AG09319 (cell line): Measurements from ENCODE around the gene TMEM248.
"Not testable (repeated sequence)": the region's sequence is repeated elsewhere in the genome, so short reads cannot be mapped to it uniquely, and the experiment has no call there.

Source experiments
- DNase-seq: peaks from one replicate; pipeline ENCODE4 v3.0.0-alpha.2; 2010; ENCODE audit warnings: low read depth; ENCODE audit errors: extremely low read depth
- TF ChIP-seq, protein P1 (sequence below): IDR thresholded peaks from 2 replicates; pipeline ENCODE4 v1.5.1; 2011; ENCODE audit warnings: low read depth, mild to moderate bottlenecking, inconsistent platforms, low read length, moderate library complexity

The TMEM248 gene

DNA sequence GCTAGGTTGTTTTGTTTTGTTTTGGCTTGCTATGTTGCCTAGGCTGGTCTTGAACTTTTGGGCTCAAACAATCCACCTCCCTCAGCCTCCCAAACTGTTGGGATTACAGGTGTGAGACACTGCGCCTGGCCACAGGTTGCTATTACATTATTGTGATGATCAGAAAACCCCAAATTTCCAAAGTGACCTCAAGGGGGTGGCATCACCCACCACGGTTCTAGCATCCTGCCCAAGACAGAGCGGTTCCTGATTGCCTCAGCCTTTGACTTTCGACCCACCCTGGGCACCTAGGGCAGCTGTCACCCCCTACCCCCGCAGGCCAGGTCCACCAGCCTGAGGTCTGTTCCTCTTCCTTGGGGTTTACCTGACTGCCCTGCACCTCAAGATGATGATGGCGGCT is 46.0 kb downstream of the TMEM248 start:
- TF ChIP-seq, protein P1, sequence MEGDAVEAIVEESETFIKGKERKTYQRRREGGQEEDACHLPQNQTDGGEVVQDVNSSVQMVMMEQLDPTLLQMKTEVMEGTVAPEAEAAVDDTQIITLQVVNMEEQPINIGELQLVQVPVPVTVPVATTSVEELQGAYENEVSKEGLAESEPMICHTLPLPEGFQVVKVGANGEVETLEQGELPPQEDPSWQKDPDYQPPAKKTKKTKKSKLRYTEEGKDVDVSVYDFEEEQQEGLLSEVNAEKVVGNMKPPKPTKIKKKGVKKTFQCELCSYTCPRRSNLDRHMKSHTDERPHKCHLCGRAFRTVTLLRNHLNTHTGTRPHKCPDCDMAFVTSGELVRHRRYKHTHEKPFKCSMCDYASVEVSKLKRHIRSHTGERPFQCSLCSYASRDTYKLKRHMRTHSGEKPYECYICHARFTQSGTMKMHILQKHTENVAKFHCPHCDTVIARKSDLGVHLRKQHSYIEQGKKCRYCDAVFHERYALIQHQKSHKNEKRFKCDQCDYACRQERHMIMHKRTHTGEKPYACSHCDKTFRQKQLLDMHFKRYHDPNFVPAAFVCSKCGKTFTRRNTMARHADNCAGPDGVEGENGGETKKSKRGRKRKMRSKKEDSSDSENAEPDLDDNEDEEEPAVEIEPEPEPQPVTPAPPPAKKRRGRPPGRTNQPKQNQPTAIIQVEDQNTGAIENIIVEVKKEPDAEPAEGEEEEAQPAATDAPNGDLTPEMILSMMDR = no peak
- DNase-seq = no peak

DNA sequence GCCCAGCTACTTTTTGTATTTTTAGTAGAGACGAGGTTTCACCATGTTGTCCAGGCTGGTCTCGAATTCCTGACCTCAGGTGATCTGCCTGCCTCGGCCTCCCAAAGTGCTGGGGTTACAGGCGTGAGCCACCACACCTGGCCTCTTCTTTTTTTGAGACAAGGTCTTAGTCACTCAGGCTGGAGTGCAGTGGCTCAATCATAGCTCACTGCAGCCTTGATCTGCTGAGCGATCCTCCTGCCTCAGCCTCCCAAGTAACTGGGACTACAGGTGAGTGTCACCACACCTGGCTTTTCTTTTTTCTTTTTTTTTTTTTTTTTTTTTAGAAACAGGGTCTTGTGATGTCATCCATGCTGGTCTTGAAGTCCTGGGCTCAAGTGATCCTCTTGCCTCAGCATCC is 48.0 kb downstream of the TMEM248 start:
- DNase-seq = not testable (repeated sequence)

DNA sequence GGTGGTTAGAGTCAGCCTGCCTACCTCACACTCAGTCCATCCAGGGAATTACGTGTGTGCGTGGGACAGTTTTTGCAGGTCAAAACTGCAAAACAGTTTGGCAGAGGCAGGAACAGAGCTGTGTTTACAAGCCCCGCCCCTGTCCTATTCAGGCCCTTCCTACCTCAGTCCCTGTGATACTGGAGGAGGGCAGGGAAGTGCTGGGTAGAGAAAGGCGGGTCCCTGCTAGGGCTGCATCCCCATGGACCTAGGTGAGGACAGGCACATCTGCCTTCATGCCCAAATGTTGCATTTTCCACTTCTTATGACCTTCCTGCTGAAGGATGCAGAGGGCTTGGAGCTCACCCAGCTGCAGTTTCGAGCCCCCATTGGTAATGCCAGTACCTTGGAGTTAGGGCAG is 49.3 kb downstream of the TMEM248 start:
- no peak for DNase-seq
- TF ChIP-seq, protein P1 = no peak

DNA sequence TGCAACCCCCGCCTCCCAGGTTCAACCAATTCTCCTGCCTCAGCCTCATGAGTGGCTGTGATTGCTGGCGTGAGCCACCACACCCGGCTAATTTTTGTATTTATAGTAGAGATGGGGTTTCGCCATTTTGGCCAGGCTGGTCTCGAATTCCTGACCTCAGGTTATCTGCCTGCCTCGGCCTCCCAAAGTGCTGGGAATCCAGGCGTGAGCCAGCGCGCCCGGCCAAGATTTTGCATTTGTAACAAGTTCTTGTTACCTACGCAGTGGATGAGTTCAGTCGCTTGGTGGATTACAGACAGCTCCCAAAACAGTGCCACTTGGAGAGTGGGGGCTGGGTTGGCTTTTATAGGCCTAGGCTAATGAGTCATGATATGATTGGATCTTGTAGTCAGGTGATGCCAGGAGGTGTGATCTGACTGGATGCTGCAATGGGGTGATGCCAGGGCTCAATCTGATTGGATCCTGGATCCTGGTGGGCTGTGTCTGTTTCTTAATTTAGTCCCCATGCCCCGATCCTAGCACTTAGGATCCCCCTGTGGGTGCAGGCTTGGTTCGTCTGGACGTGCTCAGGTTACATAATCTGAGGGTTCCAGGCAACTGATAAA is 54.1 kb downstream of the TMEM248 start:
- TF ChIP-seq, protein P1 = no peak
- DNase-seq = no peak

DNA sequence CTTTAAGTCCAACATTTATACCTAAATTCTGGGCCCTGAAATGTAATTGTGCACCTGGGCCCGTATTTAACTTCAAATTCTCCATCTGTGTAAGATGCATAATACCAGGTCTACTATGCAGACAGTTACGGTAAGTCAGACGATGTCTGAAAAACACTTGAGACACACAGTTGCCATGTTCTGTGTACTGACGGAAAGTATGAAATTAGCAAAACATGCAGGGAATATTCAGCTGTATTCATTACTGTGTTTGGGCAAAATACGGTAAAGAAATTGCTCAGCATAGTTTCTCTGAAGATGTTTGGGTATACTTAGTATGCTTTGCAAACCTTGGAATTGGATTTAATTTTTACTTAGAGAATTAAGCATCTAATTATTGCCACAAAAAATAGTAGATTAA is 57.3 kb downstream of the TMEM248 start:
- not testable (repeated sequence) for DNase-seq

DNA sequence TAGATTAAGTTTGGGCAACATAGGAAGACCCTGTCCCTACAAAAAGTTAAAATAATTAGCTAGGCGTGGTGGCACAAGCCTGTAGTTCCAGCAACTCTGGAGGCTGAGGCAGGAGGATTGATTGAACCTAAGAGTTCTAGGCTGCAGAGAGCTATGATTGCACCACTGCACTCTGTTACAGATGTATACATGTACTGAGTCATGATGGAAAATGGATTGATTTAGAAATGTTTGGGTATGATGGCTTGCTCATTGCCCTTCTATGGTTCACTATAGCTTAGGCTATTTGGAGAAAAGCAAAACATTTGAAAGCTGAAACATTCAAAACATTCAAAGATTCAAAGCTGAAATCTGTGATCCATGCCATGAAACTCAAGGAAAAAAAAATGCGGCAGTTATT is 58.0 kb downstream of the TMEM248 start:
- not testable (repeated sequence) for DNase-seq

DNA sequence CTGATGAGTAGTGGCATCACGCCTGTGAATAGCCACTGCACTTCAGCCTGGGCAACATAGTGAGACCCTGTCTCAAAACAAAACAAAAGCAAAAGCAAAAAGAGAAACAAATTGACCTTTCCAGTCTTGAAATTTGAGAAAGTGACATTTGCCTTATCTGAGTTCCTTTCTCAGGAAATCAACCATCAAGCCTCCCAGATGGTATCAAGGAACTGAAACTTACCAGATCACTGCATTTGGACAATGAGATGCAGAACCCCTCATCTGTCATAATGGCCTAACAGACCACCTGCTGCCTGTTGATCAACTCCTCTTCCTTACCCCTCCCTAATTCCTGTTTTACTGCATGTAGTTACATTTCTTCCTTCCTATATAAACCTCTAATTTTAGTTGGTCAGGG is 59.3 kb downstream of the TMEM248 start:
- DNase-seq = not testable (repeated sequence)

DNA sequence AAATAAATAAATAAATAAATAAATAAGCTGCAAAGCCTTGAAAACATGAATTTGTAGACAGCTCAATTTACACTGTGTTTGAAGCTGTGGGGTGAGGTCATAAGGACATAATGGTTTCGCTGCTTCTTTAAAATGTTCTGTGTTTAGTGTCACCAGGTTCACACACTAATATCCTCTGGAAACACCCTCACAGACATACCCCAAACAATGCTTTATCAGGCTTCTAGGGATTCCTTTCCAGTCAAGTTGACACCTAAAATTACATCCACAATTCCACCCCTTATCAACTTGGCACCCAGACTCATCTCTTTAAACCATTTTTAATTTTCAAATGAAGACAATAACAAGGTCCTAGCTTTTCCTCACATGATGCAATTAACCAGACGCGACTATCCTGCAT is 68.5 kb downstream of the TMEM248 start:
- not testable (repeated sequence) for DNase-seq

DNA sequence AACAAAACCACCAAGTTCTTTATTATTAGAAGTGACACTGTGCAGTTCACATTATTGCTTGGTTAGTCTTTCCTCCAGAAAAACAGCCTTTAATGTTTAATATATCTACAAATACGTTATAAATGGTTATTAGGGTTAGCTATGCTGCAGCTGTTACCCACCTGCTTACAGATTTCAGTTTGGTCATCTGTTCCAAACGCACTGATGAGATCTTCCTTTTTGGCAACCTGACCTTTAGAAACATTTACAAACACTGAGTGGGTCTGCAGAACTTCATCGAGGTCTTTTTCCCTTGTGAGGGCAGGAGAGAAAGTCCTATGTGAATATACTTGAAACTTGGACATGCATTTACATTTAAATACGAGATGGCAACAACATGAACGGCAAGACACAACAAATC is 73.0 kb downstream of the TMEM248 start:
- not testable (repeated sequence) for DNase-seq

DNA sequence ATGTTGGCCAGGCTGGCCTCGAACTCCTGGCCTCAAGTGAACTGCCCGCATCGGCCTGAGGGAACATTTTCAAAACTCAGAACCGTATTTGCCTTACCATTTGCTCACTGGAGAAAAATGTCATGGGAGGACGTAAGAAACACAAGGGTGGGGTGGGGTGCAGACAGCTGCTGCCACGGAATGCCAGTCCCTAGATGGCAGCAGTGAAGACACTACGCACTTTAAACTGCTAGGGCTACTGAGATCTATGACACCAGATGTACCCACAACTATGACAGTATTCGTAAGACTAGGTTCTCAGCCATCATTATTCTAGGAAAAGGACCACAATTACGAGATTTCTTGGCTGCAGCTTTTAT is 73.6 kb downstream of the TMEM248 start:
- DNase-seq = peak; percentile 71

DNA sequence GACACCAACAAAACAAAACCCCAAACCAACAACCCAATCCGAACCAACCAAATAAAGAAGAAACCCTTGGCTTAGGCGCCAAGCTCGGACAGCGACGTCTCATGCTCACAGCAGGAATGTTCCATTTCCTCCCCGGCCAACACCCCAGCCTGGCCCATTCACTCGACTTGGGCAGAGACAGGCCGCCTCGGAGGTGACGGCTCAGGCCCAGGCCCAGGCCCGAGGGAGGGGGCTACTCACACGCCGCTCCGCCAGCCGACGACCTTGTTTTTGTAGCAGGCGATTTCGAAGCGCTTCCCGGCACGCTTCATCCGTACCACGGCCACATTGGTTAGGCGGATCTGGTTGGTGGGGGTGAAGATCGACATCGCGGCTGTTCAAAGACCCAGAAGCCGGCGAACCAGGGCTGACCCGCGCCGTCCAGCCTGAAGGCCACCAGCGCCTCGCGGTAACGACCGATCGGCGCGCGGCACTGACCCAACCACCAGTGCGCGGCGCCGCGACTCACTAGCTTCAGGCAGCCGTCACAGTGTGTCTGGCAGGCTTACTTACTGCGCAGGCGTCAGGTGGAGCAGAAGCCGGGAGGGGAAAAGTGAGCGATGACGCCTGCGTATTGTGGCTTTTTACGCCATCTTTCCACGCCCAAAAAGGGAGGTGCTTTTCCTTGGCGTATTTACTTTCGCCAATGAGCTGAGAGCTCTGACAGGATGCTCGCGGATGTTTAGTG is 74.2 kb downstream of the TMEM248 start, which contains the start of gene SBDS:
TSS of gene SBDS (minus strand) at position 537 of the 727 bp plus-strand sequence. CDS start at position 368, 169 bp downstream.
- DNase-seq = peak; percentile 96

More for the DNA sequence above, 73.6 kb downstream of the TMEM248 start:
- TF ChIP-seq, protein P1 = peak; percentile 40

DNA sequence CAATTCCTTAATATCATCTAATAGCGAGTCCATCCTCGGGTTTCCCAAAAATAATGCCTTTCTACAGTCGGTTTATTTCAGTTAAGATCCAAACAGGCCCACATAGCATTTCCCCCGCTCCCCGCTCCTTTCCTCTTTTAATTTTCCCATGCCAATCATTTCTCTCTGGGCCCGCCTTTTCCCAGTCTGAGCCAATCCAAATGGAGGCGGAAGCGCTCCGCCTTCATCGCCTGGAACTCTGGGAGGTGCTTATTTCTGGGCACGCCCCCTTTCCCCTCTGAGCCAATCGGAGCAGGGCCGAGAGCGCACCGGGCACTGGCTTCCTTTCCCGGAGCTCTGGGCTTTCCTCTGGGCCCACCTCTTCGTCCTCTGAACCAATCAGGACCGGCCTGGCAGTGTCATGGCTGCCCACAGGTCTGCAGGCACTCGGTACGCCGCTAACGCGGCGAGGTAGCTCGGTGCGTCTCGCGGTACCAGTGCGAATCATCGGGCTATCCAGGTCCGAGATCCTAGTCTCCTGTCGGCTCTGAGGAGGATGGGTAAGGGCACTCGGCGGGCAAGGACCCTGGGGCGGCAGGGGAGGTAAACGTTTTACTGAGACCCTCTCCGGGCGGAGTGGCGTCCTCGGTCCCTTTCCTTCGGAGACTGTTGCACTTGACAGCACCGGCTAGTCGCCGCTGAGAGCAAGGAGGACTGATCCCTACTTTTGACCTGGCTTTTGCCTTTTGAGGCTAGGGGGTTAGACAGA is 75.6 kb downstream of the TMEM248 start, which contains the start of gene TYW1:
TSS of gene TYW1 (plus strand) at position 390 of the 748 bp plus-strand sequence. CDS start at position 536, 146 bp downstream.
- DNase-seq = peak; percentile 91

DNA sequence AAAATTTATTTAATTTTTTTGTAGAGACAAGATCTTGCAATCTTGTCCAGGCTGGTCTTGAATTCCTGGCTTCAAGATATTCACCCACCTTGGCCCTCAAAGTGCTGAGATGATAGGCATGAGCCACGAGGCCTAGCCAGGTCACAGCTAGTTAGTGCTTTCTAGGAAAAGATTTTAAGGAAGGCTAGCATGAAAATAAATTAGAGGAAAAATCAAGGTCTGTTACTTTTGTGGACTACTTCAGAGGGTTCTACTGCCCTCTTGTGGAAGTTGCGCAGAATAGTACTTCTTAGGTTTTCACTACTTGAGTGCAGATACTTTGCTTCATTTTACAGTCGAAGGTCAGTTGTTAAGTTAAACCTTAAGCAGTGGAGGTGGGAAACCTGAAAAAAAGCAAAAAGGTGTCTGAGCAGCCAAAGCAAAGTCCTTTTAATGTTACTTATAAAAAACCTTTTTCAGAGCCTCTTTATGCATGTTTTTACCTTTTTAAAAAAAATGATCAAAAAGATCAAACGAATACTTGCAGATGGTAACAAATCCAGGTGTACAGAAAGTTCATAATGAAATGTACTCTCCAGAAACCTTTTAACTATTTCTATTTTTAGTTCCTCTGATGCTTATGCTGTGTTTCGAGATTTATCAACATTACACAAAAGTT is 79.7 kb downstream of the TMEM248 start:
- DNase-seq = not testable (repeated sequence)

DNA sequence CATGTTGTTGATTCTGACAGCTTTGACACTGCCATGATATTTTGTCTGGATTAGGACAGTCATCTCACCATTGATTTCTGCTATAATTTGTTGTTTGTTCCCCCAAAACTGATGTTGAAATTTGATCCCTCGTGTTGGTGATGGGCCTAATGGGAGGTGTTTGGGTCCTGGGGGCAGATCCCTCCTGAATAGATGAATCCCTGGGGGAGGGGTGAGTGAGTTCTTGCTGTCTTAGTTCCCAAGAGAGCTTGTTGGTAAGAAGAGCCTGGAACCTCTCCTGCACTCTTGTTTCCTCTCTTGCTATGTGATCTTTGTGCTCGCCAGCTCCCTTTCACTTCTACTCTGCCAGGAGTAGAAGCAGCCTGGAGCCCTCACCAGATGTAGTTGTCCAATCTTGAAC is 83.1 kb downstream of the TMEM248 start:
- DNase-seq = not testable (repeated sequence)
